ENCODE results near the gene IRAK2.

Gene IRAK2

GRCh38 chr3:10279384-10280176 lies 114.9 kb downstream of the IRAK2 start:
- TF ChIP-seq FOXP2 (optimal IDR thresholded peaks at IDR 0.05; ENCODE audit: borderline replicate concordance, extremely low read depth, extremely low read length, insufficient read depth) (no peak), POLR2AphosphoS5 (IDR thresholded peaks at IDR 0.05; ENCODE audit: low read depth, low read length) (no peak), SIN3A (IDR thresholded peaks at IDR 0.05; ENCODE audit: borderline replicate concordance, insufficient read depth, low read length) (no peak), REST (IDR thresholded peaks at IDR 0.05; ENCODE audit: insufficient read depth in 1 of 2, low read depth in 2 of 2, low read length in 2 of 2) (no peak), TAF1 (IDR thresholded peaks at IDR 0.05; ENCODE audit: borderline replicate concordance, insufficient read depth, low read length) (no peak)

GRCh38 chr3:10280177-10280529 lies 115.4 kb downstream of the IRAK2 start:
- TF ChIP-seq SIN3A (IDR thresholded peaks at IDR 0.05; ENCODE audit: borderline replicate concordance, insufficient read depth, low read length) (no peak), FOXP2 (optimal IDR thresholded peaks at IDR 0.05; ENCODE audit: borderline replicate concordance, extremely low read depth, extremely low read length, insufficient read depth) (no peak), REST (IDR thresholded peaks at IDR 0.05; ENCODE audit: insufficient read depth in 1 of 2, low read depth in 2 of 2, low read length in 2 of 2) (no peak), TAF1 (IDR thresholded peaks at IDR 0.05; ENCODE audit: borderline replicate concordance, insufficient read depth, low read length) (no peak), POLR2AphosphoS5 (IDR thresholded peaks at IDR 0.05; ENCODE audit: low read depth, low read length) (no peak)

- TF ChIP-seq FOXP2 (optimal IDR thresholded peaks at IDR 0.05; ENCODE audit: borderline replicate concordance, extremely low read depth, extremely low read length, insufficient read depth): no peak
- no peak for TF ChIP-seq TAF1 (IDR thresholded peaks at IDR 0.05; ENCODE audit: borderline replicate concordance, insufficient read depth, low read length)
- no peak for TF ChIP-seq REST (IDR thresholded peaks at IDR 0.05; ENCODE audit: insufficient read depth in 1 of 2, low read depth in 2 of 2, low read length in 2 of 2)
- TF ChIP-seq SIN3A (IDR thresholded peaks at IDR 0.05; ENCODE audit: borderline replicate concordance, insufficient read depth, low read length): no peak
Measured at GRCh38 chr3:10280571-10280970, 115.9 kb downstream of the IRAK2 start.

GRCh38 chr3:10281951-10282350 lies 117.2 kb downstream of the IRAK2 start:
- TF ChIP-seq SIN3A (IDR thresholded peaks at IDR 0.05; ENCODE audit: borderline replicate concordance, insufficient read depth, low read length) (no peak), TAF1 (IDR thresholded peaks at IDR 0.05; ENCODE audit: borderline replicate concordance, insufficient read depth, low read length) (no peak), FOXP2 (optimal IDR thresholded peaks at IDR 0.05; ENCODE audit: borderline replicate concordance, extremely low read depth, extremely low read length, insufficient read depth) (no peak), POLR2AphosphoS5 (IDR thresholded peaks at IDR 0.05; ENCODE audit: low read depth, low read length) (no peak), REST (IDR thresholded peaks at IDR 0.05; ENCODE audit: insufficient read depth in 1 of 2, low read depth in 2 of 2, low read length in 2 of 2) (no peak)
